HL-60/S4 treated with phorbol 12-myristate 13-acetate at 8.2 ng/mL for 4 days and 3 days (cell line): Measurements from ENCODE around the gene NTSR1.

Experiments used
- in situ Hi-C: fragments of 300-500 bp; cut with MboI; formaldehyde crosslinking; loops from 2 replicates; pipeline ENCODE4 v1.15.0; 2022; ENCODE audit warnings: low sequenced_read_pairs

NTSR1 gene

GRCh38 chr20:62796699-62797491, 88.3 kb downstream of the NTSR1 start:
- in situ Hi-C loops = loop anchor here (10.0 kb wide), 1 partner anchor 112 kb away; no protein-coding TSS in a partner anchor

DNA sequence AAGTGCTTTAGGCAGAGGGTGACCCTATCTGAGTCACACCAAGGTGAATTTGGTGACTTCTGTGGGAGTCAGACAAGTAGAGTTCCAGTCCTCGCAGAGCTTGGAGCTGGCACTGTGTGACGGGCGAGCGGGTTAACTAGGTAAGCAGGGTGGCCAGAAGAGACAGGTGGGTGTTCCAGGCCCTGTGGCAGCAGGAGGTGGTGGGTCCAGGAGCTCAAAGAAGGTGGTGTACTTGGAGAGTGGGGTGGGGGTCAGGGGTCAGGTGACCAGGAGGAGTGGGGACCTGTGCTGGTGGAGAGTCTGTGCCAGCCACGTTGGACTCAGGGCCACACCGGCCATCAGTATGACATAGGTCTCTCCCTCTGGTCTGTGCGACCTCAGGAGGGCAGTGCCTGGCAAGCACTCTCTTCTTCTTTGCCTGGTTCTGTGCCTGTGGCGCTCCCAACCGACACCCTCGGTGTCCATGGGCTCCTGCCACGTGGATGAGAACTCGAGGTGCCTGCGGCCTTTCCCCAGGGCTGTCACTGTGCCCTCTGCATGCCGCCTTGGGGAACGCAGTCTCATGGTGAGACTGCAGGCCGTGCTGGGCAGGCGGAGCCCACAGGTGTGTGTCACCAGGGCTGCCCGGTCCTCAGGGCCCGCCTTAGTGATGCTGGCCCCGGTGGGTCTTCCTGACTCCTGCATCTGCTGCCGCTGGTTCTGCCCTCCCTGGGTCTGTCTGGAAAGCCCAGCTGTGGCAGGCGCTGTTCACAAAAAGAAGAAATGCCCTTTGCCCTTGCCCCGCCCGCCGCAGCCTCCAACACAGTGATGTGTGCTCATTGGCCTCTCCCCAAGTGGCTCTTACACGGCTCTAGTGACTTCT, 89.3 kb downstream of the NTSR1 start:
- in situ Hi-C loops = loop anchor here (10.0 kb wide), 1 partner anchor 113 kb away; no protein-coding TSS in a partner anchor

GRCh38 chr20:62799036-62799435, 90.4 kb downstream of the NTSR1 start:
- in situ Hi-C loops = loop anchor here (10.0 kb wide), 1 partner anchor 114 kb away; no protein-coding TSS in a partner anchor

DNA sequence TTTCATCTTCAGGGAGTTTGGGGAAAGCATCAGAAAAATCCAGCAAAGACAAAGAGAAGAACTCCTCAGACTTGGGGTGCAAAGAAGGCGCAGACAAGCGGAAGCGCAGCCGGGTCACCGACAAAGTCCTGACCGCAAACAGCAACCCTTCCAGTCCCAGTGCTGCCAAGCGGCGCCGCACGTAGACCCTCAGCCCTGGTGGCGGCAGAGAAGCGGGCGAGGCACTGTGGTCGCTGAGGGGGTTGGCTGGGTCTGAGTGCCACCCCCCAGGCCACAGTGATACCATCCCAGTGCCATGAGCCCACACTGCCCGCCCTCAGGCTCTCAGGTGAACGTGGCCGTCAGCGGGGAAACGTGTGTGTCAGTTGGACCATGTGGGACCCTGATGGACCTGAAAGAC, 90.8 kb downstream of the NTSR1 start:
- in situ Hi-C loops = loop anchor here (10.0 kb wide), 1 partner anchor 115 kb away; no protein-coding TSS in a partner anchor

- in situ Hi-C loops = loop anchor here (10.0 kb wide), 1 partner anchor 115 kb away; no protein-coding TSS in a partner anchor
Measured at GRCh38 chr20:62799873-62800272, 91.2 kb downstream of the NTSR1 start.

GRCh38 chr20:62800314-62801259, 92.0 kb downstream of the NTSR1 start:
- in situ Hi-C loops = no loop called here

- in situ Hi-C loops = no loop called here
Measured at GRCh38 chr20:62801284-62802010, 92.8 kb downstream of the NTSR1 start.

DNA sequence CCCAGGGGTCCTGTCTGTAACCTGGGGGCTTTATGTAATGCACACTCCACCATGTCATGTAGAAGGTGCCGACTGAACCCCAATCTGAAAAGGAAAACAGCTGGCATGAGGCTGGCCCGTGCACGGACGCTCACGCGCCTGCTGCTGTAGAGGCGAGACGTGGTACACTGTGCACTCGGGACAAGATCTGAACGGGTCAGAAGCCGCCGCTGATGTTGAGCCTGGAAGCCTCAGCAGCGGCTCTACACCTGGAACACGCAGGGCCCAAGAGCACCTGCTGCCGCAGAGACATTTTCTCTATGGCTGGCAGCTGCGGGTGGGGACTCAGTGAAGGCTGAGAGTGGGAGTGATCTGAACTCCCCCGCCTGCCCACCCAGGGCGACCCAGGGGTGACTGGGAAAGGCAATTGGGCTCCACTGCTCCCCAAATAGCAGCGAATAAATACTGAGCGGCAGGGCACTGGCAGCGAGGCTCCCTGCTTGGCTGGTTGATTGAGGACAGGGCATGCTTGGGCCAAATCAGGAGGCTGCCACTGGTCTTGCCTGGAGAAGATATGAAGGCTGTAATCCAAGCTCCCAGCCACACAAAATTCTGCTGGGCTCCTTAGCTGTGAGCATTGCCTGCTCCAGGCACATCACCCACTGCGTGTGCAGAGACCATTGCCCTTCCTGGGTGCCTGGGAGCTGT, 93.5 kb downstream of the NTSR1 start:
- in situ Hi-C loops = no loop called here

GRCh38 chr20:62804021-62804626, 95.5 kb downstream of the NTSR1 start:
- in situ Hi-C loops = no loop called here

DNA sequence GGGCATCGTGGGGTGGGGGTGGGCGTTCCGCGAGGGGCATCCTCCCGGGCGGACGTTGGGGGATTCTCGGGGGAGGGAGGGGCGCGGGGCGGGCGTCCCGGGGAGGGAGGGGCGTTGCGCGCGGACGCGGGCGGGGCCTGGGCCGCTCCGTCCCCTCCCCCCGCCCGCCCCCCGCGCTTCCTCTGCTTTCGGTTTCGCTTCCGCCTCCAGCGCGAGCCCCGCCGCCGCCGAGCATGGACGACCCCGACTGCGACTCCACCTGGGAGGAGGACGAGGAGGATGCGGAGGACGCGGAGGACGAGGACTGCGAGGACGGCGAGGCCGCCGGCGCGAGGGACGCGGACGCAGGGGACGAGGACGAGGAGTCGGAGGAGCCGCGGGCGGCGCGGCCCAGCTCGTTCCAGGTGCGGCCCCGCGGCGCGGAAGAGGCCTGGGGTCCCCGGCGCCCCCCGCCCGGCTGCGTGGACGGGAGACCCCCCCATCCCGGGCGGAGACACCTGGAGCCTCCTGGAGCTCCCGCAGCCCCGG, 96.1 kb downstream of the NTSR1 start, which contains the start of gene OGFR:
Gene OGFR (plus strand): TSS at position 209 of the 528 bp plus-strand sequence. CDS start 25 bp downstream, at position 234.
- in situ Hi-C loops = no loop called here

DNA sequence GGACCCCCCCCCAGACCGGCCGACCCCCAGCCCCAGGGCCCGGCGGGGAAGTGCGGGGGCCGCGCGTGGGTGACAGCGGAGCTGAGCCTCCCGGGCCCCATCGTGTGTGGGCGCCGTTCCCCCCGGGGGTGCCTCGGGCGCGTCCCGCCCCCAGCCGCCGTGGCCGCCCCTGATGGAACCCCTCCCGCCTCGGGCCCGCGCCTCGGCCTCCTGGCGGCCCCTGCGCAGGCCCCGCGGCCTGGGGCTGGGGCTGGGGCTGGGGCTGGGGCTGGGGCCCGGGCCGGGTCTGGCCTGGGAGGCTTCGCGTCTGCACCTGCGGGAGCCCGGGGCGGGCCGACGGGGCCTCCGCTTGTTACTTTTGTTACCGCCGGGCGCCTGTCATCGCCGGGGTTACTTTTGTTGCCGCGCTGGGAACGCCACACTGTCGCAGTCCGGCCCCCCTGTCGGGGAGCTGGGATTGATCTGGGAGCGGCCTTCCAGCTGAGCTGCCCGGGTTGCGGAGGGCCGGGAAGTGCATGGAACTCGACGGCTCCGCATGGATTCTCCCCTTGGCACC, 96.6 kb downstream of the NTSR1 start:
- in situ Hi-C loops = no loop called here

- in situ Hi-C loops = no loop called here
Measured at GRCh38 chr20:62805711-62806382, 97.2 kb downstream of the NTSR1 start.

- in situ Hi-C loops = no loop called here
Measured at GRCh38 chr20:62806383-62807050, 97.9 kb downstream of the NTSR1 start.

- in situ Hi-C loops = no loop called here
Measured at GRCh38 chr20:62807444-62808210, 99.0 kb downstream of the NTSR1 start.

DNA sequence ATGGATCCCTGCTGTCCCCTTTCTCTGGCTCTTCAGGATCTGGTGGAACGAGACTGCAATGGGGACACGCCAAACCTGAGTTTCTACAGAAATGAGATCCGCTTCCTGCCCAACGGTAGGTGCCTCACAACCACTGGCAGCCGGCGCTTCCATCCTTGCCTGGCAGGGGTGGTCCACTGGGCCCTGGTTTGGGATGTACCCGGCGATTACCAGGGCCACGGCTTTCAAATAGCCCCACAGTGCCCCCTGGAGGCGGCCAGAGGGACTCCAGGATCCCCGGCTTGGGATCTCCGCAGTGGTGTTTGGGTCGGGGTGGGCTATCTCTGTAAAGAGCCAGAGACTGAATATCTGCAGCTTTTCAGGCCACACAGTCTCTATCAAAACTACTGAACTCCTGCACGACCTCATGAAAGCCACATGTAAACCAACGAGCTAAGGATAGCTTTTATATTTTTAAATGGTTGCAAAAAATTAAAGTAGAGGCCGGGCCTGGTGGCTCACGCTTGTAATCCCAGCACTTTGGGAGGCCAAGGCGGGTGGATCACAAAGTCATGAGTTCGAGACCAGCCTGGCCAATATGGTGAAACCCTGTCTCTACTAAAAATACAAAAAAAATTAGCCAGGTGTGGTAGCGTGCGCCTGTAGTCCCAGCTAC, 99.7 kb downstream of the NTSR1 start:
- in situ Hi-C loops = no loop called here
